GM18499 (cell line): ENCODE measurements around the gene LRRC8E.

Source experiments
- ATAC-seq: cut with Tn5 transposase; IDR thresholded peaks from one replicate; pipeline ENCODE4 v1.9.1; 2021; ENCODE audit warnings: moderate number of reproducible peaks; ENCODE audit not compliant: insufficient read depth, unreplicated experiment

The LRRC8E gene

GRCh38 chr19:7865262-7865911 is 22.9 kb upstream of the LRRC8E start:
- ATAC-seq: no peak

- no peak for ATAC-seq
These were observed 21.8 kb upstream of the LRRC8E start for GRCh38 chr19:7866399-7867091.

GRCh38 chr19:7867092-7867844 is 21.0 kb upstream of the LRRC8E start:
- no peak for ATAC-seq

GRCh38 chr19:7868326-7868670 is 20.0 kb upstream of the LRRC8E start:
- ATAC-seq: no peak

GRCh38 chr19:7868671-7869452 is 19.4 kb upstream of the LRRC8E start:
- ATAC-seq: no peak

GRCh38 chr19:7869453-7869909 is 18.8 kb upstream of the LRRC8E start:
- ATAC-seq: no peak

- no peak for ATAC-seq
These were observed 18.3 kb upstream of the LRRC8E start for GRCh38 chr19:7869910-7870511.

GRCh38 chr19:7870571-7871436 is 17.5 kb upstream of the LRRC8E start:
- ATAC-seq: no peak

GRCh38 chr19:7871437-7872305 is 16.6 kb upstream of the LRRC8E start:
- ATAC-seq: no peak

GRCh38 chr19:7872306-7873204 is 15.8 kb upstream of the LRRC8E start:
- ATAC-seq: no peak

- no peak for ATAC-seq
These were observed 14.8 kb upstream of the LRRC8E start for GRCh38 chr19:7873304-7874075.

- ATAC-seq: no peak
These were observed 14.0 kb upstream of the LRRC8E start, which contains the start of gene PRR36 for GRCh38 chr19:7874076-7874896. Gene PRR36, minus strand, starts transcription at chr19:7874390. Its CDS starts 701 bp downstream, at chr19:7873689.

GRCh38 chr19:7874897-7875273 is 13.4 kb upstream of the LRRC8E start:
- ATAC-seq: no peak

GRCh38 chr19:7877249-7877836 is 11.0 kb upstream of the LRRC8E start:
- ATAC-seq: no peak

GRCh38 chr19:7879111-7879807 is 9.1 kb upstream of the LRRC8E start:
- no peak for ATAC-seq
